ENCODE measurements around the gene IFTAP.
"Not testable (repeated sequence)": the region's sequence is repeated elsewhere in the genome, so short reads cannot be mapped to it uniquely, and the experiment has no call there.

IFTAP gene

GRCh38 chr11:36594316-36594989 is at the start of gene IFTAP:
Gene IFTAP, plus strand, starts transcription at chr11:36594502. Its CDS starts 15,602 bp downstream, at chr11:36610104.
- FAIRE-seq (peak; percentile 59), DNase-seq (ENCODE audit: low spot score) (peak; percentile 80)

DNA sequence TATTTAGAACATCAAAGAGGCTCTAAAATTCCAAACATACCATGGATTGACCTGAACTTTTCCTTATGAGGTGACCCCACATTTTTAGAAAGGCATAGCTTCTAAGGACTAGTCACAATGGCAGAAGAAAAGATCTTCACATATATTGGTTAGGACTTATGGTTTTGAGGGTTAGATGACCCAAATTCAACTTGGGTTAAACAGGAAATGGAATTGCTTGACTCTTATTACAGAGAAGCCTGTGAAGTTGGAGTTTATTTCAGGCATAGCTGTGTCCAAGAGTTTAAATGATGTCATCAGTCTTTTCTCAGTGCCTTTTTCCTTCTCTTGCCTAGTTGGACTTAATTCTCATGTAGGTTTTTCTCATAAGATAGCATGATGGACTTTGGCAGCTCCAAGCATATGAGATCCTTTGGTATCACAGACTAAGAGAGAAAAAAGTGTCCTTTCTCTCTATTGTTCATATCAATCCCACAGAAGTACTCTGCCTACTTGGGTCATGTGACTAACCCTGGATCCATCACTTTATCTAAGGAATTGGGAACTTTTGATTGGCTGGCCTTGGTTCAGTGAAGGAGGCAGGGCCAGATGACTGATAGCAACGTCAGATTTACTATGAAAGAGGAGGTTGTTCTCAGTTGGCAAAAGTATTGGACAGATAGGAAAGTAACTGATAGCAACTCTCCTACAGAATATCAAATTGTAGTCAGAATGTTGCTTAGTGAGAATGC is 43.8 kb upstream of the IFTAP start:
- no peak for FAIRE-seq
- no peak for DNase-seq (ENCODE audit: low spot score)

- DNase-seq (ENCODE audit: low spot score) = not testable (repeated sequence)
Measured at GRCh38 chr11:36557390-36557789, 36.9 kb upstream of the IFTAP start.

GRCh38 chr11:36557991-36558390 is 36.3 kb upstream of the IFTAP start:
- FAIRE-seq = no peak
- no peak for DNase-seq (ENCODE audit: low spot score)

More at GRCh38 chr11:36557390-36557789, 36.9 kb upstream of the IFTAP start:
- not testable (repeated sequence) for FAIRE-seq

- FAIRE-seq (no peak), DNase-seq (ENCODE audit: low spot score) (no peak)
Measured at GRCh38 chr11:36558571-36559413, 35.5 kb upstream of the IFTAP start.

GRCh38 chr11:36564376-36565030 is 29.8 kb upstream of the IFTAP start:
- FAIRE-seq = no peak
- DNase-seq (ENCODE audit: low spot score) = peak; percentile 34

DNA sequence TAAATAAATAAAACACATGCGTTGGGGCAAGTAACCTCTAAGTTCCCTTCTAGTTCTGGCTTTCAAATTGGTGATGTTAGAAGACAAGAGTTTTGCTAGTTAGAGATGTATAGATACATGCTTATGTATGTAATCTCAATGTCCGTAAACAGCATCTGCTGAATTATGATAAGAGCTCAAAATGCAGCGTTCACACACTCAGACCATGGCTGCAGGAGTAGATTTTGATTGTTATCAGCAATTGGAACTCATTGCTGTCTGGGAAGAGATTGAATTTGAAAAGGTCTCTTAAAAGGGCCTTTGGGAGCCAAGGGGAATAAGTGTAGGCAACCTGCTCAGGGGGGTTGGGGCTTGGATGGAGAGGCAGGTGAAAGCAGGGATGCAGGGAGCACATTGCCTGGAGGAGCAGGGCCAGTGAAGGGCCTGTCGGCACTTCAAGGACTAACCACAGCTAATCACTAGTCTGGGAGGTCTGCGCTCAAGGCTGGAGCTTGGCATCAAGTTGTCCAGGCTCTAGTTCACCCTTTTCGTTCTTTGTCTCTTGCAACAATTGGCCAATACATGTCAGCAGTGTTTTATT is 29.2 kb upstream of the IFTAP start:
- no peak for DNase-seq (ENCODE audit: low spot score)
- FAIRE-seq = no peak

GRCh38 chr11:36566407-36567053 is 27.8 kb upstream of the IFTAP start:
- FAIRE-seq = no peak
- DNase-seq (ENCODE audit: low spot score) = no peak

DNA sequence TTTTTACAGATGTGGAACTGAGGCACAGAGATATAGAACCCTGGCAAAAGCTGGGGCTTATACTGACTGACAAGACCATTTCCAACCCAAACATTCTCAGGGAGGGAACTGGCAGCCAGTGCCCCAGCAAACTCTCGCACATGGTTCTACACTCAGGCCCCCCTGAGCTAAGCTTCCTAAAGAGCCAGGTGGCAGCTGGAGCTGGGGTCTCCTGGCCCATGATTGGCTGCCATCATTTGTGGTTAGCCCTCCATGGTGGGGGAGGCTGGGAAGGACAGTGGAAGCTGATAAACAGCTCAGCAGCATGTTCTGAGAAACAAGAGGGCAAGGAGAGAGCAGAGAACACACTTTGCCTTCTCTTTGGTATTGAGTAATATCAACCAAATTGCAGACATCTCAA is 26.6 kb upstream of the IFTAP start, which contains the start of gene RAG1:
Gene RAG1, plus strand, starts transcription at position 314 of the 400 bp plus-strand sequence. CDS start 5,298 bp downstream, outside the sequence.
- DNase-seq (ENCODE audit: low spot score) (no peak), FAIRE-seq (no peak)

DNA sequence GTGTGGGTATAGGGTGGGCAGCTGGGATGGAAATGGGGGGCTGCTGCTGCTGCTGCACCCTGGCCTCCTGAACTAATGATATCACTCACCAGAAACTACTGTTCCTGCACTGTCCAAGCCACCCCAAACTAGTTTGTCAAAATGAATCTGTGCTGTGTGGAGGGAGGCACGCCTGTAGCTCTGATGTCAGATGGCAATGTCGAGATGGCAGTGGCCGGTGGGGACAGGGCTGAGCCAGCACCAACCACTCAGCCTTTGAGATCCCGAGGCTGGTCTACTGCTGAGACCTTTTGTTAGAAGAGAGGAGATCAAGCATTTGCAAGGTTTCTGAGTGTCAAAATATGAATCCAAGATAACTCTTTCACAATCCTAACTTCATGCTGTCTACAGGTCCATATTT is 25.2 kb upstream of the IFTAP start:
- DNase-seq (ENCODE audit: low spot score) (no peak), FAIRE-seq (no peak)

GRCh38 chr11:36574486-36574885 is 19.8 kb upstream of the IFTAP start:
- DNase-seq (ENCODE audit: low spot score) = no peak
- no peak for FAIRE-seq

DNA sequence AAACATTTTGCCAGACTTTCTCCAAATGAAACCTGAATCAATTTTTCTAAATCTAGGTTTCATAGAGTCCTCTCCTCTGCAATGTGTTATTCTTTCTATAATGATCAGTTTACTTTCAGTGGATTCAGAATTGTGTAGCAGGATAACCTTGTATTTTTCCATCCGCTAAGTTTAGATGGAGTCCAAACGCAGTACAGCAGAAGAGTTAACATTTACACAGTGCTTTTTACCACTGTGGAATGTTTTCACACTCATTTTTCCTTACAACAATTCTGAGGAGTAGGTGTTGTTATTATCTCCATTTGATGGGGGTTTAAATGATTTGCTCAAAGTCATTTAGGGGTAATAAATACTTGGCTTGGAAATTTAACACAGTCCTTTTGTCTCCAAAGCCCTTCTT is 16.9 kb upstream of the IFTAP start:
- FAIRE-seq = no peak
- DNase-seq (ENCODE audit: low spot score) = no peak

DNA sequence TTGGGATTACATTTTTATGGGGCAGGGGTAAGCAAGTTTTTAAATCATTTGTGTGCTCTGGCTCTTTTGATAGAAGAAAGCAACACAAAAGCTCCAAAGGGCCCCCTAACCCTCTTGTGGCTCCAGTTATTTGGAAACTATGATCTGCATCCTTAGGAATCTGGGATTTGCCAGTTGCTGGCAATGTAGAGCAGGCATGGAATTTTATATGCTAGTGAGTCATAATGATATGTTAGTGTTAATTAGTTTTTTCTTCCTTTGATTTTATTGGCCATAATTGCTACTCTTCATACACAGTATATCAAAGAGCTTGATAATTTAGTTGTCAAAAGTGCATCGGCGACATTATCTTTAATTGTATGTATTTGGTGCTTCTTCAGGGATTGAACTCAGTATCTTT is 16.4 kb upstream of the IFTAP start:
- FAIRE-seq (no peak), DNase-seq (ENCODE audit: low spot score) (no peak)

- FAIRE-seq = no peak
Measured at GRCh38 chr11:36578458-36578857, 15.8 kb upstream of the IFTAP start.

DNA sequence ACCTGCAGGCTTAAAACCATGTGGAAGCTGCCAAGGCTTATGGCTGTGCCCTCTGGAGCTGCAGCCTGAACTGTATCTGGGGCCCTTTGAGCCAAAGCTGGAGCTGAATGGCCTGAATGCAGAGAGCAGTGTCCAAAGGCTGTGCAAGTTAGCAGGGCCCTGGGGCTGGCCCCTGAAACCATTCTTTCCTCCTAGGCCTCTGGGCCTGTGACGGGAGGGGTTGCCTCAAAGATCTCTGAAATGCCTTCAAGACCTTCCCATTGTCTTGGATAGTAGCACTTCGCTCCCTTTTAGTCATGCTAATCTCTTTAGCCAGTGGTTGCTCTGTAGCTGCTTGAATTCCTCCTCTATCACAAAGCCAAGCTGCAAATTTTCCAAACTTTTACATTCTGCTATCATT is 12.8 kb upstream of the IFTAP start:
- FAIRE-seq (no peak), DNase-seq (ENCODE audit: low spot score) (no peak)

More at GRCh38 chr11:36578458-36578857, 15.8 kb upstream of the IFTAP start:
- no peak for DNase-seq (ENCODE audit: low spot score)

GRCh38 chr11:36583667-36584066 is 10.6 kb upstream of the IFTAP start:
- no peak for FAIRE-seq
- no peak for DNase-seq (ENCODE audit: low spot score)

- FAIRE-seq (no peak), DNase-seq (ENCODE audit: low spot score) (no peak)
Measured at GRCh38 chr11:36586543-36586942, 7.8 kb upstream of the IFTAP start.

GRCh38 chr11:36588099-36588498 is 6.2 kb upstream of the IFTAP start:
- DNase-seq (ENCODE audit: low spot score) = no peak
- no peak for FAIRE-seq

GRCh38 chr11:36590513-36590912 is 3.8 kb upstream of the IFTAP start:
- no peak for DNase-seq (ENCODE audit: low spot score)
- FAIRE-seq = no peak

- FAIRE-seq = no peak
- no peak for DNase-seq (ENCODE audit: low spot score)
Measured at GRCh38 chr11:36591433-36591832, 2.9 kb upstream of the IFTAP start.

Measured in RCC 7860 (cell line).